ENCODE data around the gene TANC1. TPM values are rescaled to one million over a fixed set of nuclear protein-coding genes. Genes with fewer than 3 reads are reported as not detected.
"Not testable (repeated sequence)": the region's sequence is repeated elsewhere in the genome, so short reads cannot be mapped to it uniquely, and the experiment has no call there.

The TANC1 gene
- total RNA-seq, 1 donor: 34.7 TPM

GRCh38 chr2:159140070-159140769, 171.8 kb downstream of the TANC1 start:
- no peak for TF ChIP-seq CTCF (IDR thresholded peaks at IDR 0.05; ENCODE audit: extremely low read depth, low read depth, low read length)
- H3K4me1 ChIP-seq (ENCODE audit: insufficient read depth, low read length): peaks cover 52% of the 10 kb centered on the region
- no peaks in the 10 kb centered on the region for H3K36me3 ChIP-seq (ENCODE audit: insufficient read depth, low read length)
- H3K4me3 ChIP-seq (ENCODE audit: insufficient read depth, low read length): no peak overlapping the region
- H3K79me2 ChIP-seq (ENCODE audit: insufficient read depth, low read length): peaks cover 4% of the 10 kb centered on the region
- no peaks in the 10 kb centered on the region for H4K20me1 ChIP-seq (ENCODE audit: insufficient read depth, low read length)
- H3K9me3 ChIP-seq (ENCODE audit: low read depth, low read length): no peaks in the 10 kb centered on the region
- DNase-seq (ENCODE audit: insufficient read length, low spot score, missing footprints): no peak
- H3K27ac ChIP-seq (ENCODE audit: low read depth, low read length): peak overlapping the region; percentile 81
- no peak overlapping the region for H3K4me2 ChIP-seq (ENCODE audit: insufficient read depth, low read length)
- H3K27me3 ChIP-seq (ENCODE audit: insufficient read depth, low read length): no peaks in the 10 kb centered on the region
- no peak overlapping the region for H2AFZ ChIP-seq (ENCODE audit: low read length)

GRCh38 chr2:159140821-159141220, 172.4 kb downstream of the TANC1 start:
- H2AFZ ChIP-seq (ENCODE audit: low read length); H3K9me3 ChIP-seq (ENCODE audit: low read depth, low read length); H3K4me3 ChIP-seq (ENCODE audit: insufficient read depth, low read length); H4K20me1 ChIP-seq (ENCODE audit: insufficient read depth, low read length); H3K79me2 ChIP-seq (ENCODE audit: insufficient read depth, low read length); H3K27me3 ChIP-seq (ENCODE audit: insufficient read depth, low read length); H3K4me2 ChIP-seq (ENCODE audit: insufficient read depth, low read length); H3K36me3 ChIP-seq (ENCODE audit: insufficient read depth, low read length); DNase-seq (ENCODE audit: insufficient read length, low spot score, missing footprints): not testable (repeated sequence)
- H3K27ac ChIP-seq (ENCODE audit: low read depth, low read length): peak overlapping the region; percentile 81
- H3K4me1 ChIP-seq (ENCODE audit: insufficient read depth, low read length): peaks cover 46% of the 10 kb centered on the region

- peaks cover 11% of the 10 kb centered on the region for H3K4me1 ChIP-seq (ENCODE audit: insufficient read depth, low read length)
- H2AFZ ChIP-seq (ENCODE audit: low read length): no peak overlapping the region
- TF ChIP-seq CTCF (IDR thresholded peaks at IDR 0.05; ENCODE audit: extremely low read depth, low read depth, low read length): no peak
- no peak overlapping the region for H3K4me3 ChIP-seq (ENCODE audit: insufficient read depth, low read length)
- no peaks in the 10 kb centered on the region for H4K20me1 ChIP-seq (ENCODE audit: insufficient read depth, low read length)
- no peak for DNase-seq (ENCODE audit: insufficient read length, low spot score, missing footprints)
- no peaks in the 10 kb centered on the region for H3K79me2 ChIP-seq (ENCODE audit: insufficient read depth, low read length)
- H3K4me2 ChIP-seq (ENCODE audit: insufficient read depth, low read length): no peak overlapping the region
- H3K9me3 ChIP-seq (ENCODE audit: low read depth, low read length): no peaks in the 10 kb centered on the region
- H3K27ac ChIP-seq (ENCODE audit: low read depth, low read length): no peak overlapping the region
- H3K27me3 ChIP-seq (ENCODE audit: insufficient read depth, low read length): no peaks in the 10 kb centered on the region
- H3K36me3 ChIP-seq (ENCODE audit: insufficient read depth, low read length): peaks cover 6% of the 10 kb centered on the region
These were observed 176.6 kb downstream of the TANC1 start for GRCh38 chr2:159144776-159145614.

- H3K79me2 ChIP-seq (ENCODE audit: insufficient read depth, low read length): no peaks in the 10 kb centered on the region
- H3K4me1 ChIP-seq (ENCODE audit: insufficient read depth, low read length): peaks cover 3% of the 10 kb centered on the region
- no peaks in the 10 kb centered on the region for H3K9me3 ChIP-seq (ENCODE audit: low read depth, low read length)
- no peaks in the 10 kb centered on the region for H3K27me3 ChIP-seq (ENCODE audit: insufficient read depth, low read length)
- no peaks in the 10 kb centered on the region for H4K20me1 ChIP-seq (ENCODE audit: insufficient read depth, low read length)
- no peak for TF ChIP-seq CTCF (IDR thresholded peaks at IDR 0.05; ENCODE audit: extremely low read depth, low read depth, low read length)
- no peak overlapping the region for H3K4me2 ChIP-seq (ENCODE audit: insufficient read depth, low read length)
- no peak overlapping the region for H3K27ac ChIP-seq (ENCODE audit: low read depth, low read length)
- H3K36me3 ChIP-seq (ENCODE audit: insufficient read depth, low read length): peaks cover 14% of the 10 kb centered on the region
- H2AFZ ChIP-seq (ENCODE audit: low read length): no peak overlapping the region
- no peak overlapping the region for H3K4me3 ChIP-seq (ENCODE audit: insufficient read depth, low read length)
- DNase-seq (ENCODE audit: insufficient read length, low spot score, missing footprints): no peak
These were observed 177.4 kb downstream of the TANC1 start for GRCh38 chr2:159145745-159146354.

Measured in osteoblast (primary cell).